Neuronal stem cell (in vitro differentiated cells): Measurements from ENCODE around the gene CD55.

Source experiments
- DNase-seq: peaks from one replicate; pipeline ENCODE4 v3.0.0-alpha.2; 2013; ENCODE audit warnings: low spot score
- H2AFZ ChIP-seq: one replicate; pipeline ENCODE4 v1.6.1; 2013; ENCODE audit warnings: mild to moderate bottlenecking, low read length, inconsistent platforms
- H2AK5ac ChIP-seq: 2 replicates; pipeline ENCODE4 v1.6.1; 2013; ENCODE audit warnings: low read depth, mild to moderate bottlenecking, inconsistent platforms, low read length, moderate library complexity, mixed read lengths
- H2BK120ac ChIP-seq: 2 replicates; pipeline ENCODE4 v1.6.1; 2013; ENCODE audit warnings: low read depth, mild to moderate bottlenecking, inconsistent platforms, low read length, moderate library complexity, mixed read lengths
- H2BK12ac ChIP-seq: one replicate; pipeline ENCODE4 v1.6.1; 2013; ENCODE audit warnings: low read length, inconsistent platforms
- H2BK15ac ChIP-seq: 2 replicates; pipeline ENCODE4 v1.6.1; 2013; ENCODE audit warnings: mild to moderate bottlenecking, low read length, inconsistent platforms, mixed read lengths
- H2BK5ac ChIP-seq: one replicate; pipeline ENCODE4 v1.6.1; 2013; ENCODE audit warnings: inconsistent platforms, mild to moderate bottlenecking, low read length, moderate library complexity
- H3K14ac ChIP-seq: one replicate; pipeline ENCODE4 v1.6.1; 2013; ENCODE audit warnings: low read length, inconsistent platforms
- H3K18ac ChIP-seq: 2 replicates; pipeline ENCODE4 v1.6.1; 2013; ENCODE audit warnings: low read length, inconsistent platforms
- H3K23ac ChIP-seq: 2 replicates; pipeline ENCODE4 v1.6.1; 2013; ENCODE audit warnings: low read depth, mild to moderate bottlenecking, mixed read lengths, low read length, inconsistent platforms; ENCODE audit not compliant: poor library complexity
- H3K27ac ChIP-seq: replicated peaks from 3 replicates; pipeline ENCODE4 v1.5.1; 2013; ENCODE audit warnings: low read length, inconsistent platforms
- H3K27me3 ChIP-seq, 3 experiments: 2 replicates each; pipeline ENCODE4 v1.6.1; 2013; ENCODE audit warnings: low read length in 3 of 3, mild to moderate bottlenecking in 2 of 3, inconsistent platforms in 1 of 3, low read depth in 1 of 3, mixed read lengths in 1 of 3, moderate library complexity in 1 of 3; ENCODE audit not compliant: control insufficient read depth in 3 of 3, insufficient read depth in 3 of 3
- H3K36me3 ChIP-seq, 2 donors: replicated peaks in 1 of 2; 2 replicates each; pipeline ENCODE4 v1.6.1; 2013; ENCODE audit warnings: low read length in 2 of 2; ENCODE audit not compliant: control insufficient read depth in 2 of 2, insufficient read depth in 2 of 2
- H3K4ac ChIP-seq: 2 replicates; pipeline ENCODE4 v1.6.1; 2013; ENCODE audit warnings: inconsistent platforms, mild to moderate bottlenecking, low read length, moderate library complexity
- H3K4me1 ChIP-seq, 2 donors: 1 replicate in 1 of 2; 2 replicates in 1 of 2; pipeline ENCODE4 v1.6.1; 2013; ENCODE audit warnings: low read length in 2 of 2, low read depth in 1 of 2; ENCODE audit not compliant: control insufficient read depth in 2 of 2, insufficient read depth in 1 of 2
- H3K4me2 ChIP-seq: one replicate; pipeline ENCODE4 v1.6.1; 2013; ENCODE audit warnings: mild to moderate bottlenecking, low read length, inconsistent platforms; ENCODE audit not compliant: insufficient read depth, poor library complexity, severe bottlenecking
- H3K4me3 ChIP-seq, 2 donors: 2 replicates each; pipeline ENCODE4 v1.5.1; 2013; ENCODE audit warnings: low read length in 2 of 2, mild to moderate bottlenecking in 2 of 2, inconsistent platforms in 1 of 2, moderate library complexity in 1 of 2
- H3K79me1 ChIP-seq: one replicate; pipeline ENCODE4 v1.6.1; 2013; ENCODE audit warnings: low read depth, mild to moderate bottlenecking, inconsistent platforms, low read length, moderate library complexity
- H3K9ac ChIP-seq: one replicate; pipeline ENCODE4 v1.6.1; 2013; ENCODE audit warnings: mild to moderate bottlenecking, low read depth, low read length, inconsistent platforms; ENCODE audit not compliant: poor library complexity
- H3K9me3 ChIP-seq, 2 donors: replicated peaks in 1 of 2; 2 replicates each; pipeline versions ENCODE3 to v1.6.1; 2013; ENCODE audit warnings: low read length in 2 of 2, mild to moderate bottlenecking in 2 of 2, inconsistent platforms in 1 of 2, low read depth in 1 of 2, mixed read lengths in 1 of 2, moderate library complexity in 1 of 2; ENCODE audit not compliant: control insufficient read depth in 2 of 2, insufficient read depth in 1 of 2
- H4K8ac ChIP-seq: one replicate; pipeline ENCODE4 v1.6.1; 2013; ENCODE audit warnings: low read depth, mild to moderate bottlenecking, inconsistent platforms, low read length, moderate library complexity
- H4K91ac ChIP-seq: one replicate; pipeline ENCODE4 v1.6.1; 2013; ENCODE audit warnings: low read length, low read depth, mild to moderate bottlenecking, inconsistent platforms; ENCODE audit not compliant: poor library complexity
- WGBS, 2 donors: extraction: QIAGEN DNeasy Blood & Tissue Kit; methylation state at CpG; one replicate each; pipeline ENCODE4 v1.1.7; 2013; ENCODE audit warnings: missing lambda C conversion rate in 2 of 2, mixed read lengths in 1 of 2; ENCODE audit not compliant: insufficient read length in 2 of 2, insufficient replicate concordance in 1 of 2; ENCODE audit errors: extremely low coverage in 2 of 2; 5-methylcytosine and 5-hydroxymethylcytosine counted together

The CD55 gene

DNA sequence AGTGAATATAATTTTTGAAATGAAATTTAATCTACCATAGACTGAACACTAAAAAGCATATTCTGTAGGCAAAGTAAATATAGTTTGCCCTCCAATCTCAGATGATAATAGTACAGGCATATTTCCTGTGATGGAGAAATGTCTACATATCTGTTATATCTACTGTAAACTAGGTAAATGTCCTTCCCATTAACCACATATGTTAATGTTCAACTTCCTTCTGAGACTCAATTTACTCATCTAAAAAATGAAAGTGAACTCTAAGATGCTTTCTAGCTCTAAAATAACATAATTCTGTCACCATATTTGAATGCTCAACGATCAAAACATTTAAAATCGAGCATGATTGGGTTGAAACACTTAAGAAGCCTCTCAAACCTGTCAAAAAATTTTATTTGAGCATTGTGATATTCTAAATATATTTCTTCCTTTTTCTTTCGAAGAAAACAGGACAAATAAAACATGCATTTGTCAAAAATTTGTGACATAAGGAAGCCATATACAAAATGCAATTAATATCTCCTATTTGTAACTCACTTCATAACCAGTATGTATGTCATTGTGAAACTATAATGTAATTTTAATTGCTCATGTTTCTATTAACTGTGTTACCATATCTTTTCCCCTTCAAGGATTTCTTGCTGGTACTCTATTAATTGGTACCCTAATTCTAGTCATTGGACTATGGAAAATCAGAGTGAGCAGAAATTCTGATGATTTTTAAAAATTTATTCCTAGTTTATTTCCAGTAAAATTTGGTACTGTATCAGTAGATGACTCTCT is 34.2 kb downstream of the CD55 start:
- no peaks in the 10 kb centered on the region for H3K79me1 ChIP-seq
- no peak overlapping the region for H2BK12ac ChIP-seq
- WGBS, 2 donors: no CpG with 5 or more reads among the region's 3 CpGs
- H2BK5ac ChIP-seq: no peak overlapping the region
- no peak overlapping the region for H3K4ac ChIP-seq
- no peak overlapping the region for H2BK120ac ChIP-seq
- H3K4me3 ChIP-seq: no peak overlapping the region
- no peak overlapping the region for H3K9ac ChIP-seq
- H3K27me3 ChIP-seq: no peaks in the 10 kb centered on the region
- H3K27ac ChIP-seq: no peak overlapping the region
- no peak for DNase-seq
- H3K9me3 ChIP-seq: no peaks in the 10 kb centered on the region
- H3K23ac ChIP-seq: no peak overlapping the region
- H2AK5ac ChIP-seq: no peak overlapping the region
- no peak overlapping the region for H3K18ac ChIP-seq
- no peak overlapping the region for H3K4me2 ChIP-seq
- H3K36me3 ChIP-seq: no peaks in the 10 kb centered on the region
- H3K4me1 ChIP-seq: no peaks in the 10 kb centered on the region
- H3K14ac ChIP-seq: no peak overlapping the region
- H4K8ac ChIP-seq: no peak overlapping the region
- no peak overlapping the region for H2AFZ ChIP-seq
- H4K91ac ChIP-seq: no peak overlapping the region
- H2BK15ac ChIP-seq: no peak overlapping the region

DNA sequence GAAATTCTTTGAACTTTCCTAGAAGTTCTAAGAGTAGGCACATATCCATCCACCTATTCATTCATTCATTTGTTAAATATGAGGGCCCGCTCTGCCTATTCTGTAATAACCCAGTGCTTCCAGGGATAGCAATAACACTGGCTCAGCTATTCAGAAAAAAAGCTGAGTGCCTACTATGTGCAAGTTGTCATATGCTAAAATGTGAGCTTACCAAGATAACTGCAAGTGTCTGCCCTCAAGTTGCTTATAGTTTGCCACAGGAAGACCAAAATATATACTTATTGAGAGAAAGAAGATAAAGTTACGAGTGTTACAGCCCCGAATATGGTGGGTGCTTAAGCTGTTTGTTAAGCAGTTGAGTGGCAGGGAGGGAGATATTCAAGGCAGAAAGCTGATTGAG is 39.6 kb downstream of the CD55 start:
- Histone ChIP-seq H2BK12ac (no peak overlapping the region), H2BK120ac (no peak overlapping the region), H2BK15ac (no peak overlapping the region), H3K4ac (no peak overlapping the region), H3K4me3 (no peak overlapping the region), H3K9ac (no peak overlapping the region), H3K79me1 (no peaks in the 10 kb centered on the region), H3K14ac (no peak overlapping the region), H3K27ac (no peak overlapping the region), H3K9me3 (no peaks in the 10 kb centered on the region), H2AK5ac (no peak overlapping the region), H3K23ac (no peak overlapping the region), H4K91ac (no peak overlapping the region), H3K18ac (no peak overlapping the region), H2AFZ (no peak overlapping the region), H3K4me2 (no peak overlapping the region), H4K8ac (no peak overlapping the region), H3K4me1 (no peaks in the 10 kb centered on the region), H3K36me3 (no peaks in the 10 kb centered on the region), H2BK5ac (no peak overlapping the region), H3K27me3 (no peaks in the 10 kb centered on the region)
- no peak for DNase-seq
- WGBS, 2 donors: no CpG with 5 or more reads among the region's 3 CpGs

DNA sequence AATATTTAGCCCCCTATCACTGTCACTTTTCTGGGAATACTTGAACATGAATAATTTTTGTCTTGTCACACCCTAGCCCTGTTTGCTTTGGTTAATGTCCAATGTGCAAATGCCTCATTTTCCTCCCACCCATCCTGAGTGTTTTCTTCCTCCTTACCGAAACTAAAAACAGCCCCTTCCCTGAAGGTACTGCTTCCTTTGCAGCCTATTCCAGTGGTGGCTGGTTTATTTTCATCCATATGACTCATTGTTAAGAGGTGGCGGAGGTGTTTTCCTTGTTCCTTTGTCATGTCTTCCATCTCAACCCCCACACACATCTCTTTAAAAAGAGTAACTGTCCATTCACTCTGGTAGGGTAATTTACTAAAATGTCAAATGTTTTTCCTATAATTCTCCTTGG is 40.4 kb downstream of the CD55 start:
- Histone ChIP-seq H3K4me3 (no peak overlapping the region), H3K23ac (no peak overlapping the region), H3K4me2 (no peak overlapping the region), H2BK12ac (no peak overlapping the region), H3K27ac (no peak overlapping the region), H3K4ac (no peak overlapping the region), H3K14ac (no peak overlapping the region), H3K9ac (no peak overlapping the region), H3K18ac (no peak overlapping the region), H2AFZ (no peak overlapping the region), H2BK5ac (no peak overlapping the region), H3K4me1 (no peaks in the 10 kb centered on the region), H2BK120ac (no peak overlapping the region), H3K27me3 (no peaks in the 10 kb centered on the region), H2AK5ac (no peak overlapping the region), H3K36me3 (no peaks in the 10 kb centered on the region), H4K91ac (no peak overlapping the region), H4K8ac (no peak overlapping the region), H2BK15ac (no peak overlapping the region), H3K79me1 (no peaks in the 10 kb centered on the region), H3K9me3 (no peaks in the 10 kb centered on the region)
- WGBS, 2 donors: no CpG with 5 or more reads among the region's 2 CpGs
- DNase-seq: no peak

DNA sequence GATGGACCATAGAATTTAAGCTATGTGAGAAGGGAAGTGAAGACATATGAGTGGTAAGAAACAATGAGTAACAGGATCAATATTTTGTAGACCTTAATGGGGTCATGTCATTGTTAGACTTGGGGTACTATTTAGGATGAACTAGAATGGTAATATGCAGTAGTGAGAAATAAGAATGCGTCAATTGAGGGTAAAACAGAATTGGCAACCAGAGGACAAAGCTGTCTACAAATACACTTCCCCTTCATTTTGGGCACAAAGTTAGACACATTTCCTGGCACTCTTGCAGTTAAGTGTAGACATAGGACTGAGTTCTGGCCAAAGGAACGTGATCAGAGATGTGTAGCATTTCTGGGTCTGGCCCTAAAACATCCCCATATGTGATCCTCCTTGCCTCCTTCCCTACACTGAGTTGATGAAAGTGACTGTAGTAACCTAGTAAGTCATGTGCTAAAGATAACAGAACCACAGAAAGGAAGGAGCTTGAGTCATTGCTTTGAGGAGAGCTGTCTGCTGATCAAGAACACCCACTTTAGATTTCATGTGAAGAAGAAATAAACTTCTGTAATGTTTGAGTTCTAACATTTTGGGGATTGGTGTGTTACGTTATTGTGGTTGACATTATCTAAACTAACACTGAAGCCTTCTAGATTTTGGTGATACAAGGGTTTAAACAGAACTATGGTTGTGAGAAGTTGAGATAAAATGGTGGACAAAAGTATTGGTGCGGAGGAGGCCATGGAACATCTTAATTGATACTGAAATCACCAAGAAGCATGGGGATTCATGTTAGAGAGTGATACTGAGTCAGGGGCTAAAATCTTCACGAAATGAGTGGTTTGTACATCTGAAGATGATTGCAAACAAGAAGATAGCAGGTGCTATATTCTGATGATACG is 41.7 kb downstream of the CD55 start:
- no peak overlapping the region for H3K27ac ChIP-seq
- H4K8ac ChIP-seq: no peak overlapping the region
- no peak overlapping the region for H2BK15ac ChIP-seq
- H3K4me1 ChIP-seq: no peaks in the 10 kb centered on the region
- no CpG with 5 or more reads among the region's 6 CpGs for WGBS, 2 donors
- no peaks in the 10 kb centered on the region for H3K27me3 ChIP-seq
- DNase-seq: no peak
- H2BK12ac ChIP-seq: no peak overlapping the region
- no peaks in the 10 kb centered on the region for H3K79me1 ChIP-seq
- H3K9me3 ChIP-seq: no peaks in the 10 kb centered on the region
- H2BK5ac ChIP-seq: no peak overlapping the region
- H2AFZ ChIP-seq: no peak overlapping the region
- no peaks in the 10 kb centered on the region for H3K36me3 ChIP-seq
- H2BK120ac ChIP-seq: no peak overlapping the region
- H3K18ac ChIP-seq: no peak overlapping the region
- H3K9ac ChIP-seq: no peak overlapping the region
- H2AK5ac ChIP-seq: no peak overlapping the region
- no peak overlapping the region for H3K4ac ChIP-seq
- no peak overlapping the region for H3K23ac ChIP-seq
- no peak overlapping the region for H3K4me3 ChIP-seq
- H4K91ac ChIP-seq: no peak overlapping the region
- no peak overlapping the region for H3K4me2 ChIP-seq
- H3K14ac ChIP-seq: no peak overlapping the region
